GM19452 (cell line): Measurements from ENCODE around the gene CMIP.

ENCODE experiments used
- ATAC-seq: cut with Tn5 transposase; IDR thresholded peaks from one replicate; pipeline ENCODE4 v1.9.1; 2021; ENCODE audit not compliant: unreplicated experiment

CMIP gene

GRCh38 chr16:81477697-81478693 is 33.4 kb downstream of the CMIP start:
- ATAC-seq, result no peak

DNA sequence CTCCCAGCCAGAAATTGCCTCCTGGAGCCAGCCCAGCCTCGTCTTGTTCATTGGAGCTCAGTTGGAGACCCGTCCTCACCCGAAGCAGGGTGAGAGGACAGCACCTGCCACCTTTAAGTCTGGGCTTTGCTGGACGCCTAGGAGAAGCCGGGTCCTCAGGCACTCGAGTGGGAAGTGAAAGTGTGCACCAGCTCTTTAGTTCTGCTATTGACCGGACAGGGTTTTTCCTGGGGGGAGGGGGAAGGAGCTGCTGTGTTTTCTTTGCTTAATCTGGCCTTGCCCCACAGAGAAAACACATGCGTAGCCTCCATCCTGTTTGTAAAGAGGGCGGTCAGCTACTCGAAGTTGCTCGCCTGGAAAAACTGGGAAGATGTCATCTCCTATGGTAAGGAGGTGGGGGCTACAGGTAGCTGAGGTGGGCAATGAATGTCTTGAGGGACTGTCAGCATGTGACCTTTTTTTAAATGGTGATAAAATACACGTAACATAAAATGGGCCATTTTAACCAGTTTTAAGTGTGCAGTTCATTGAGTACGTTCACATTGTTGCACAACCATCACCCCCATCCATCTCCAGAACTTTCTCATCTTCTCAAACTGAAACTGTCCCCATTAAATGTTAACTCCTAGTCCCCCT is 34.4 kb downstream of the CMIP start:
- ATAC-seq, result peak; percentile 52

DNA sequence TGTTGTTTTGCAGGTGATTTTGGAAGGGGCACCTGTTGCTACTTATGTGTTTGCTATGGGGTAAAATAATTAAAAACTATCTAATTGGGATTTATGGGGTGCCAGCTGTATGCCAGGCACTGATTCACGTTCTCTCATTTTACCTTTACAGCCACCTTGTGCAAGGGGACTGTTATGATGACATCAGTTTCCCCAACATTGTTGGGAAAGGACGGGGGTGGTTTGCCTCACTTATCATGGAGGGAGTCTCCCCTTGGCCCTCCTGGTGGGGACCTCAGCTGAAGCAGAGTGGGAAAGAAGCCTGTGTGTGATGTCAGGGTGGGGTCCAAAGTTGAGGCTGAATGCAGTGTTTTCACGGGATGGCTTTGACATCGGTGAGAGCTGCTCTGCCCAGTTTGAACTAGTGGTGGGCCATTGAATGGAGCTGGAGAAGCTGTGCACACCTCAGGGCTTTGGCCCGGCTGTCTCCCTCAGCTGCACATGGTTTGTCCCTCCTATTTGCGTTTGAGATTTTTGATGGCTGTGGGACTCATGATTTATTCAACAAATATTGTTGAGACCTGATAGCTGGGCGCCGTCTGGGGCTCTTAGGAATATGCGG is 36.1 kb downstream of the CMIP start:
- peak; percentile 2 for ATAC-seq

GRCh38 chr16:81481207-81481821 is 36.7 kb downstream of the CMIP start:
- ATAC-seq, result peak; percentile 87

DNA sequence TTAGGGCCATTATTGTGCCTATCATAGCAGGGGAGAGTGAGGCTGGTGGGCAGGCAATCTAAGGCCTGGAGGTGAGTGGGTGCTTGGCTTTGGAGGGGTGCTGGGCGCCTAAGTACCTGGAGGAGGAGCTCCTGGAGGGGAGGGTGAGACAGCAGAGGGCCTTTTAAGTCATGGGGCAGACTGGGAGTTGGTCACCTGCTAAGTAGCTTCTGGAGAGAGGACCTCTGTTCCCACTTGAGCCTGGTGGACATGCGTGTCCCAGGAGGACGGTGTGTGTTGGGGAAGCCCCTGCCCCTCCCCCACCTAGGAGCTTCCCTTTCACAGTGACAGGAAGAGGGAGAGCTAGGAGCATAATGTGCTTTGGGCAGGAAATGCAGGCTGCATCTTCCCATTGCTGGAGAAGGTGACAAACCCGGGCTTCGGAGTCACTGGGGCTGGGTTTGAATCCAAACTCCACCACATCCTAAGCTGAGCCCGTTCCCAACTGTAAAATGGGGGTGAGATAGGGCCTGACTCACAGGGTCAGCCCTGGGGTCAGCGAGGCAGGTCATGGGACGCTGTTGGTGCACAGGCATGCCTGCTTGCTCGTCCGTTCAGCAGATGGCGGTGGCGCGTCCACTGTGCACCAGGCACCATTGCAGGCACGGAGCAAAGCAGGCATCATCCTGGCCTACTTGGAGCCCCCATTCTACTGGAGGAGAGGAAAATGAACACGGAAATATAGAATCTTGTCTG is 37.9 kb downstream of the CMIP start:
- ATAC-seq, result no peak

- ATAC-seq, result no peak
Observed at GRCh38 chr16:81483064-81483969, 38.7 kb downstream of the CMIP start.

- ATAC-seq, result no peak
Observed at GRCh38 chr16:81483970-81484595, 39.5 kb downstream of the CMIP start.

GRCh38 chr16:81484908-81485624 is 40.5 kb downstream of the CMIP start:
- ATAC-seq, result no peak

DNA sequence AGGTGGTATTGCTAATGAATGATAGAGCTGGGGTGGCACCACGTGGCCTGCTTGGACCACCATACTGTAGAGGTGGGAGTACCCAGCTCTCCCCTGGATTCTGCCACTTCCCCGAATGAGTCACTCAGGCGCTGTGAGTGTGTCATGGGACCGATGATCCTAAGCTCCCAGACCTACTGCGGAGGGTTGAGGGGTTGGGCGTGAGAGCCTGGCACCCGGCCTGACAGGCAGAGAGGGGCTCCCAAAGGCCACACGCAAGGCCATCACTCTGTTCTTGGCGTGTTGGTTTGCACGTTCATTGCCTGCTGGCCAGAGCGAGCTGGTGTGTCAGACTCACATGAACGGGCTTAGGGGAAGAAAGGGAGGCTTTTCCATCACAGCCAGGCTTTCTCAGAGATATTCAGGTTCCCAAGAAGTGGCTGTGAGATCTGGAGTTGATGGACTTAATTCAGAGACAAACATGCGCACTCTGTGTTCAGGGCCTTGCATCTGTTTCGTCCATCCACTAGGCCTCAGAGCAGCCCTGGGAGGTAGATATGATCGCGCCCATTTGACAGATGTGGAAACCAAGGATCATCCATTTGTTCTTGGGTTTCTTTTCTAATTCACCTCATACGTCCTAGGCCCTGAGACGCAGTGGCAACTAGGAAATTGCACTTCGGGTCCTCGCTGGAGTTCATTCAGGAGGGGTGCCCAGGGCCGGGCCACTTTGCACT is 41.4 kb downstream of the CMIP start:
- no peak for ATAC-seq

DNA sequence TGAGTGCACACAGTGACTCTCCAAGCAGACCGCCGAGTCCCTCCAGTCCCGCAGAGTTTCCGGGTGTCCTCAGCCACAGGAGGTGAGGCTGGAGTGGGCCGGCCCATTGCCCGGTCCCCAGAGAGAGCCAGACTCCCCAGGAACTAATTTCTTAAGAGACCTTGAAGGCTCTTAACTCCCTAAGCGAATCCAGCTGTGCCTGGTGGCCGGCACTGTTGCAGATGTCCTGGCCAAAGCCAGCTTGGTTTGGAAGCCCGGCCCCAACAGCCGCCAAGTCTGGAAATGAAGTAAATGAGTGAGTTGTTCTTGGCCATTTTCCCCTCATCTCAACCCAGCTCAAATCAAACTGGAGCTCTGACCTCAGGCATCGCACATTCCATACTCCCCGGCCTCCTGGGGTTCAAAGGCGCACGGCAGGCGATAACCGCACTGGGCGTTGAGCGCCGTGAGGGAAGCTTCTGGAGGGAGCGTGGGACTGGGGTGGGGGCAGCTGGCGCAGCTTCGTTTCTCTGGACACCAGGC is 42.0 kb downstream of the CMIP start:
- ATAC-seq, result no peak

DNA sequence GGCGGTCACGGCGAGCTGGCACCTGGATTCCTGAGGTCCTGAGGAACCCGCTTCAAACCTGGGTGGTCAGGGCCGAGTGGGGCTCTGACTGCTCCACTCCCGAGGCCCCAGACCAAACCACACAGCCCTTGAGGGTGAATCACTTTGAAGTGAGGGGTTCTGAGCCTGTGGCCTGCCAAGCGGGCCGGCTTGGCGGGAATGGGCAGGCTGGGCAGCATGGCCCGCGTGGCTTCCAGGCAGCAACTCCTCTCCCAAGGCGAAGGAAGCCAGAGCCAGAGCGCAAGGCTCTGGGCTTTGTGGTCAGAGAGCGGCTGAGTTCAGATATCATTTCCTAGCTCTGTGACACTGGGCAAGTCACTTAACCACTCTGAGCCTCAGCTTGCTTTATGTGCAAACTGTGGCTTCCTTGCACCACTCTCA is 42.7 kb downstream of the CMIP start:
- no peak for ATAC-seq

DNA sequence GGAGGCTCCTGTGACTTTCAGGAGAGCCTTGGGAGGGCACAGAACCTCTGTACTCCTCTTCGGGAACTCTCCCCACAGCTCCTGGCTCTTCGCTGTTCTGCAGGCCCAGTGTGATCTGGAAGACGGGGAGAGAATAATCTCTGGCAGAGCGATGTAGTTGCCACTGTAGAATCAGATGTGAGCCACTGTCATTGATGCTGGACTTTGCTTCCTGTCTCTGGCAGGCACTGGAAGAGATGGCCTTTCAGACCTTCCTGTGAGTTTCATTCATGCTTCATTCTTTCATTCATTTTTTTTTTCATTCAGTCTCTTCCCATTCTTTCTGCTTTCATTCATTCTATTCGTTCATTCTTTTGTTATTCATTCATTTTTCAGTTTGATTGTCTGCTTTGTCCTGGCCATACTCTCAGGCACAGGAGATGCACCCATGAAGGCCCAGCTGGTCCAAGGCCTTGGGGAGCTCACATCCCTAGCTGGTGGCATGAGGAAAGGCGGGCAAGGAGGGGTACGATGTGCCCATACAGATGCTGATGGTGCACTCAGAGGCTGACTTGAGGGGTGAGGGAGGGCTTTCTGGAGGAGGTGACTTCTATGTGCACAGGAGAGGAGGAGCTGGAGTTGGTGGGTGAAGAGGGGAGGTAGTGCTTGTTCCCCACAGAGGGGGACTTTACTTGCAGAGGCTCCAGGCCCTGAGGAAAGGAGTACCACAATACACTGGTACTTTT is 44.2 kb downstream of the CMIP start:
- no peak for ATAC-seq

DNA sequence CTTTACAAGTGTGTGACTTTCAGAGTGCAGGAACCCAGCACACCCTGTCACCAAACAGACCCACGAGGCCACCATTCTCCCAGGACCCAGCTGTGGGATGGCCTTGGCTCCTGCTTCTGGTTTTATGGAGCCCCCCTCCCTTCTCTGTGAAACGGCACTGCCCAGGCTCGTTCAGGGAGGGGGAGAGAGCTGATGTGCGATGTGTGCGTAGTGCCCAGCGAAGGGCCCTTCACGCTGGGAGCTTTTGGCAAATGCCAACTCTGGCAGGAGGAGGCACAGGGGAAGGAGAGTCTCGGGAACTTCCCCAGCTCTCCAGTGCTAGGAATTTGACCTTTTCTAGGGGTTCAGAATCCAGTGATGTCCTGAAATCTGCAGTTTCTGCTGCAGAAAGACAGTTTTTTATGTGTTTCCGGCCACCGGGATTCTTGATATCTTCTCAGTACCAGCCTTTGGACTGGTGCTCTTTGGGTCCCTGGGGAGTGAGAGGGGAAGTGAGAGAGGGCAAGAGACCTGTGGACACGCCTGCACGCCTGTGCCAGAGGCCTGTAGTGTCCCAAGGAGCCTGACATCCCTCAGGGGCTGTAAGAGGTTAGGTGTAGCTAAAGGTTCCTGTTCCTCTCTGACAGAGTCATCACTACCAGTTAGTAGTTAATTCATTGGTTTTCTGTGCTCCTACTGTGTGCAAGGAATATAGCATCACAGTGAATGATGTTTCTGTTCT is 45.1 kb downstream of the CMIP start:
- ATAC-seq, result no peak

DNA sequence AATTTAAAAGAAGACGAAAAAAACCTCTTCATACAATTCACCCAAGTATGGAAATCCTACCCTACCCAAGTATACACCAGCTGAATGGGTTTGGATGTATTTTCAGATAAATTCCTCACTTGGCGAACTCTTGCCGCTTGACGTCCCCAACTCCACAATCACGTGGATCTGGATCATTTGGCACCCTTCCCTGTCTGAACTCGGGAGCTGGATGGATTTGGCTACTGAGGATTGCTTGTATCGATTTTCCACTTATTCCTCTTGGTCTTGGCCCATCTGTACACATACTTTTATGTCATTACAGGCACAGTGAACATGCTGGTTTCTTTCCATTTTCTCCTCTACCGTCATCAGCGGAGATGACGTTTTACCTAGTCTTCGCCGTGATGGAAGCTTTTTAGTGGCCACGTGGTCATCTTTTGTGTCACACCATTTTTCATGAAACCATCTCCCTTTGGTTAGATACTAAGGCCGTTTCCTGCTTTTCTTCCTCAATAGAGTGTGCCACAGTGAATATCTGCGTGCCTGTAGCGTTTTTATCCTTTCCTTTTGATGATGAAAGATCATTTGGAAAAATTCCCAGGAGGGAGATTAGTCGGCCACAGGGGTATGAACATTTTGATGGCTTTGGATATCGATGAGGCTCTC is 47.1 kb downstream of the CMIP start:
- ATAC-seq, result no peak

DNA sequence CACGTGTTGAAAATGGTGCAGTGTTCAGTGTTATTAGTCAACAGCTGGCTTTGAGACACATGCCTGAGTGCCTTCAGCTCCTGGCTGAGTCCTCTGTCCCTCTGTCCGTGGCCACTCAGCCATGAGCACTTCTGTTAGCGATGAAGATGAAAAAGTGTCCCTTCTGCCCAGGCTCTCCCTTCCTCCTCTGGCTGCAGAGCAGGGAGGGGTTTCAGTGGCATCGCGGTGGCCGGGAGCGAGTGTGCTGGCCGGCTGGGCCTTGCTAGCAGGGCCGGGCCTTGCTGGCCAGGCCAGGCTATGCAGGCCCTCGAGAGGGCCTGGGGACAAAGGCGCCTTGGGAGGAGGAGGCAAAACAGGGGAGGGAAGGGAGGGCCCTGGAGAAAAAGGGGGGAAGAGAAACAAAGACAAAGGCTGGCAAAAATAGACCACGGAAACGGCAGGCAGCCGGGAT is 47.7 kb downstream of the CMIP start:
- no peak for ATAC-seq
